ENCODE data around the gene PCDHGB7. TPM values are rescaled to one million over a fixed set of nuclear protein-coding genes. Genes with fewer than 3 reads are reported as not detected.
"Not testable (repeated sequence)": the region's sequence is repeated elsewhere in the genome, so short reads cannot be mapped to it uniquely, and the experiment has no call there.

PCDHGB7 gene
- total RNA-seq, 1 donor from 2014 or later = 15.6 TPM

DNA sequence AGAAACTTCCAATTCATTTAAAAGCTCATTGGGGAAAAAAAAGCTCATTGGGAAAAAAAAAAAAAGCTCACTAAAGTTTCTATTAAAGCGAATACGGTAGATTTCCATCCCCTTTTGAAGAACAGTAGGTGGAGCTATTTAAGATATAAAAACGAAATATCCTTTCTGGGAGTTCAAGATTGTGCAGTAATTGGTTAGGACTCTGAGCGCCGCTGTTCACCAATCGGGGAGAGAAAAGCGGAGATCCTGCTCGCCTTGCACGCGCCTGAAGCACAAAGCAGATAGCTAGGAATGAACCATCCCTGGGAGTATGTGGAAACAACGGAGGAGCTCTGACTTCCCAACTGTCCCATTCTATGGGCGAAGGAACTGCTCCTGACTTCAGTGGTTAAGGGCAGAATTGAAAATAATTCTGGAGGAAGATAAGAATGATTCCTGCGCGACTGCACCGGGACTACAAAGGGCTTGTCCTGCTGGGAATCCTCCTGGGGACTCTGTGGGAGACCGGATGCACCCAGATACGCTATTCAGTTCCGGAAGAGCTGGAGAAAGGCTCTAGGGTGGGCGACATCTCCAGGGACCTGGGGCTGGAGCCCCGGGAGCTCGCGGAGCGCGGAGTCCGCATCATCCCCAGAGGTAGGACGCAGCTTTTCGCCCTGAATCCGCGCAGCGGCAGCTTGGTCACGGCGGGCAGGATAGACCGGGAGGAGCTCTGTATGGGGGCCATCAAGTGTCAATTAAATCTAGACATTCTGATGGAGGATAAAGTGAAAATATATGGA, 13.0 kb downstream of the PCDHGB7 start, which contains the start of gene PCDHGA12:
PCDHGA12 (plus strand) TSS at position 176 of the 782 bp plus-strand sequence; CDS start at position 429, 253 bp downstream.
- DNase-seq = no peak

DNA sequence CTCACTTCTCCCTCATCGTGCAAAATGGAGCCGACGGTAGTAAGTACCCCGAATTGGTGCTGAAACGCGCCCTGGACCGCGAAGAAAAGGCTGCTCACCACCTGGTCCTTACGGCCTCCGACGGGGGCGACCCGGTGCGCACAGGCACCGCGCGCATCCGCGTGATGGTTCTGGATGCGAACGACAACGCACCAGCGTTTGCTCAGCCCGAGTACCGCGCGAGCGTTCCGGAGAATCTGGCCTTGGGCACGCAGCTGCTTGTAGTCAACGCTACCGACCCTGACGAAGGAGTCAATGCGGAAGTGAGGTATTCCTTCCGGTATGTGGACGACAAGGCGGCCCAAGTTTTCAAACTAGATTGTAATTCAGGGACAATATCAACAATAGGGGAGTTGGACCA, 13.8 kb downstream of the PCDHGB7 start:
- DNase-seq = no peak

DNA sequence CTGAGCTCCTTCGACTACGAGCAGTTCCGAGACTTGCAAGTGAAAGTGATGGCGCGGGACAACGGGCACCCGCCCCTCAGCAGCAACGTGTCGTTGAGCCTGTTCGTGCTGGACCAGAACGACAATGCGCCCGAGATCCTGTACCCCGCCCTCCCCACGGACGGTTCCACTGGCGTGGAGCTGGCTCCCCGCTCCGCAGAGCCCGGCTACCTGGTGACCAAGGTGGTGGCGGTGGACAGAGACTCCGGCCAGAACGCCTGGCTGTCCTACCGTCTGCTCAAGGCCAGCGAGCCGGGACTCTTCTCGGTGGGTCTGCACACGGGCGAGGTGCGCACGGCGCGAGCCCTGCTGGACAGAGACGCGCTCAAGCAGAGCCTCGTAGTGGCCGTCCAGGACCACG, 14.8 kb downstream of the PCDHGB7 start:
- not testable (repeated sequence) for DNase-seq

DNA sequence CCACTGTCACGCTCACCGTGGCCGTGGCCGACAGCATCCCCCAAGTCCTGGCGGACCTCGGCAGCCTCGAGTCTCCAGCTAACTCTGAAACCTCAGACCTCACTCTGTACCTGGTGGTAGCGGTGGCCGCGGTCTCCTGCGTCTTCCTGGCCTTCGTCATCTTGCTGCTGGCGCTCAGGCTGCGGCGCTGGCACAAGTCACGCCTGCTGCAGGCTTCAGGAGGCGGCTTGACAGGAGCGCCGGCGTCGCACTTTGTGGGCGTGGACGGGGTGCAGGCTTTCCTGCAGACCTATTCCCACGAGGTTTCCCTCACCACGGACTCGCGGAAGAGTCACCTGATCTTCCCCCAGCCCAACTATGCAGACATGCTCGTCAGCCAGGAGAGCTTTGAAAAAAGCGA, 15.2 kb downstream of the PCDHGB7 start:
- not testable (repeated sequence) for DNase-seq

DNA sequence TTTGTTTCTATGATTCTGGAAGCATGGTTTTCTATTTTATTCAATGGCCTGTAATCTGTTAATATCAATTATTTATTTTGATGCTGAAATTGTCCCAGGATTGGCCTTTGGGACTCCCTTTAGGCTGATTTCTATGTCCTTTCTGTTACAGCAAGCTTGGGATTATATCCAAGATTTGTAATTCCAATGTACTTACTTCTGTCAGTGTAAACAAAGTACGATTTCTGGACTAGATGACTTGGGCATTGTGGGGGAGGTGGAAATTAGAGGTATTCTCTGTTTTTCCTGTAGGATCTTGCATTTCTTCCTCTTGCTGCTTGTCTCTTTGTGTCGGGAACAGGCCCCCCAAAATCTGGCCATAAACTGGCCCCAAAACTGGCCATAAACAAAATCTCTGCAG, 16.5 kb downstream of the PCDHGB7 start:
- DNase-seq = no peak

DNA sequence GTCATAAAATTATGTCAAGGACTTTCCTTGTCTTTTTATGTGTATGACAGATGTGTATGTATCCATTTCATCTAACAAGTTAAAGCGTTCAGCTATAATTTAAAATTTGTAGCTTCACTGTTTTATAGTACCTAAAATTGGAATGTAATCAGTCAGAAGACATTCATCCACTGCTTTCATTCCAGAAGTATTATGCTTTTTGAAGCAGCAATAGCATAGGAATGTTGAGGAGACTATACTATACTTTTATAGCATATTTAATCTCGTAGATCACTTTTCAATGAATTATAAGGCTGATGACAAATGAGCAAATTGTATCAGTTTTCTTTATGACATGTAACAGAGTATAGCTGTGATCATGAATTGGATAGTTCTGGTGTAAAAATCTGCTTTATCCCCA, 19.7 kb downstream of the PCDHGB7 start:
- no peak for DNase-seq

DNA sequence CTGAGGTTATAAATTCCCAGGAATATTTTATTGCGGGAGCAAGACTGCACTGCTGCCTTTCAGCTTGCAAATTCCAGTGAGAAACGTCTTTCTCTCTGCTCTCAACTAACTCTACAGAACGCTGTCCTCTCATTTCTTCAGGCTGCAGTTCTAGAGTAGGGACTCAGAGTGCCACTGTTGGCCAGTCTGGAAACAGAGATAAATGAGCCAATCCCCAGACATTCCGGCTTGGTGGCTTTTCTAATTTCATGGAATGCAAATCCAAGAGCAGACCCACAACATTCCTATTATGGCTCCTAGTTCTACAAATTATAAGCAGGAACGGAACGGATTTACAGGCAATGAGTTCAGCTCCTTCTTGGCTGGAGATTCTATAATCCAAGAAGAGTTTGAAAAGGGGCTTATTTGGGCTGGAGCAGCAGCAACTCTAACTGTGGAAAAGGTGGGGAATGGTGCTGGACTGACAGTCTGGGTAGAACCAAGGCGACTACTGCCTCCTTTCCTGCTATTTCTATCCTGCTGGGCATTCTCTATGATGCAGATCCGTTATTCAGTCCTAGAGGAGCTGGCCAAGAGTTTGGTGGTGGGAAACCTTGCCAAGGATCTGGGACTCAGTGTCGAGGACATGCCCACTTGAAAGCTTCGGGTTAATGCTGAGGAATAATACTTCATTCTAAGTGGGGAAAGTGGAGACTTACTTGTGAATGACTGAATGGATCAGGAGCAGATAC, 22.1 kb downstream of the PCDHGB7 start:
- DNase-seq = no peak

DNA sequence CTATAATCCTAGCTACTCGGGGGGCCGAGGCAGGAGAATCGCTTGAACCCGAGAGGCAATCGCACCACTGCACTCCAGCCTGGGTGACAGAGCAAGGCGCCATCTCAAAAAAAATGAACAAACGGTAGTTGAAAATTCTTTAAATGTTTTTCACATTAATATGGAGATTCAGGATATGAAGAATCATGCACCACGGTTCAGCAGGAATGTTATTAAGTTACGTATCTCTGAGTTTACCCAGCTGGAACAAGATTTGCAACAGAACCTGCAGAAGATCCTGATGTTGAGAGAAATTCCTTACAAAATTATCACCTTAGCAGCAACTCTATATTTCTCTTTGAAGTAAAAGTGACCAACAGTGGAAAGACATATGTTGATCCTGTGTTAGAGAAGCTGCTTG, 22.9 kb downstream of the PCDHGB7 start:
- no peak for DNase-seq

DNA sequence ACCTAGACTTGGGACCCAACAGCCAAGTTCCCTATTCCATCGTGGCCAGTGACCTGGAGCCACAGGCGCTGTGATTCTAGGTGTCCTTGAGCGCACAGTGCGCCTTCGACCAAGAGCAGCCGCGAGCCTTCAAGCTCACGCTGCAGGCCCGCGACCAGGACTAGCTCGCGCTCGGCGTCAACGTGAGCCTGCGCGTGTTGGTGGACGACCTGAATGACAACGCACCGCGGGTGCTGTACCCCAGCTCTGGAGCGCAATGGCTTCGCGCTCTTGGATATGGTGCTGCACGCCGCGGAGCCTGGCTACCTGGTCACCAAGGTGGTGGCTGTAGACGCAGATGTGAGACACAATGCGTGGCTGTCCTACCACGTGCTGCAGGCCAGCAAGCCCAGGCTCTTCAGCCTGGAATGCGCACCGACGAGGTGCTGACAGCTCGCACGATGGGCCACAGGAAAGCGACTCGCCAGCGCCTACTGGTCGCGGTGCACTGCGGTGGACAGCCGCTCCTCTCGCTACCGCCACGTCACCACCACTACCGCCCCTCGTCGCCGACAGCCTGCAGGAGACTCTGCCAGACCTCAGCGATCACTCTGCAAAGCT, 24.2 kb downstream of the PCDHGB7 start:
- DNase-seq = no peak

DNA sequence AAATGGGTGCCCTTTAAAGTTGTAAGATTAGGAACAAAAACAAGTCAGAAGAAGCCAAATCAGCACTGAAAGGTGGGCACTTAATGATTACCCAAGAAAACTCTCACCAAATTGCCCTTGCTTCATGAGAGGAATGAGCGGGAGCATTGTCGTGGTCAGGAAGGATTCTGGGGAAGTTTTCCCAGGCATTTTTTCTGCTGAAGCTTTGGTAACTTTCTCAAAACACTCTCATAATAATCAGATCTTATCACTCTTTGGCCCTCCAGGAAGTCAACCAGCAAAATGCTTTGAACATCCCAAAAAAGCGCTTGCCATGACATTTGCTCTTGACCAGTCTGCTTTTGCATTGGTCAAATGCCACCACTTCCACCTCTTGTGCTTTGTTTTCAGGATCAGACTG, 47.9 kb downstream of the PCDHGB7 start:
- no peak for DNase-seq

Other genes with a start within 250 kb of the PCDHGB7 start
- gene PCDHB7, start 245.0 kb upstream of the PCDHGB7 start, total RNA-seq = 13.4 TPM
- 8.6 TPM for gene PCDHB8, start 239.9 kb upstream of the PCDHGB7 start, total RNA-seq
- gene PCDHB16, start 235.3 kb upstream of the PCDHGB7 start, total RNA-seq = 4.5 TPM
- 6.1 TPM for gene PCDHB9, start 230.5 kb upstream of the PCDHGB7 start, total RNA-seq
- 13.1 TPM for gene PCDHB10, start 225.3 kb upstream of the PCDHGB7 start, total RNA-seq
- 10.5 TPM for gene PCDHB11, start 218.1 kb upstream of the PCDHGB7 start, total RNA-seq
- gene PCDHB12, start 209.0 kb upstream of the PCDHGB7 start, total RNA-seq = 14.8 TPM
- gene PCDHB13, start 203.8 kb upstream of the PCDHGB7 start, total RNA-seq = 9.2 TPM
- 13.4 TPM for gene PCDHB14, start 194.3 kb upstream of the PCDHGB7 start, total RNA-seq
- gene PCDHB15, start 172.3 kb upstream of the PCDHGB7 start, total RNA-seq = 22.1 TPM
- gene SLC25A2, start 113.6 kb upstream of the PCDHGB7 start, total RNA-seq = not detected
- 127 TPM for gene TAF7, start 96.9 kb upstream of the PCDHGB7 start, total RNA-seq
- 4.8 TPM for gene PCDHGA1, start 87.2 kb upstream of the PCDHGB7 start, total RNA-seq
- gene PCDHGA2, start 78.9 kb upstream of the PCDHGB7 start, total RNA-seq = 6.9 TPM
- 4.7 TPM for gene PCDHGA3, start 73.8 kb upstream of the PCDHGB7 start, total RNA-seq
- 7.8 TPM for gene PCDHGB1, start 67.6 kb upstream of the PCDHGB7 start, total RNA-seq
- gene PCDHGA4, start 62.7 kb upstream of the PCDHGB7 start, total RNA-seq = 8.4 TPM
- gene PCDHGB2, start 57.7 kb upstream of the PCDHGB7 start, total RNA-seq = 8.3 TPM
- 6.6 TPM for gene PCDHGA5, start 53.5 kb upstream of the PCDHGB7 start, total RNA-seq
- 12.3 TPM for gene PCDHGB3, start 47.4 kb upstream of the PCDHGB7 start, total RNA-seq
- gene PCDHGA6, start 43.8 kb upstream of the PCDHGB7 start, total RNA-seq = 12.3 TPM
- 8.4 TPM for gene PCDHGA7, start 34.9 kb upstream of the PCDHGB7 start, total RNA-seq
- gene PCDHGB4, start 30.0 kb upstream of the PCDHGB7 start, total RNA-seq = 12.9 TPM
- 8.0 TPM for gene PCDHGA8, start 25.0 kb upstream of the PCDHGB7 start, total RNA-seq
- gene PCDHGB5, start 19.7 kb upstream of the PCDHGB7 start, total RNA-seq = 18.1 TPM
- 11.9 TPM for gene PCDHGA9, start 14.9 kb upstream of the PCDHGB7 start, total RNA-seq
- gene PCDHGB6, start 9.7 kb upstream of the PCDHGB7 start, total RNA-seq = 12.8 TPM
- 12.0 TPM for gene PCDHGA10, start 4.7 kb upstream of the PCDHGB7 start, total RNA-seq
- gene PCDHGA11, start 3.4 kb downstream of the PCDHGB7 start, total RNA-seq = 16.4 TPM
- 6.9 TPM for gene PCDHGA12, start 12.8 kb downstream of the PCDHGB7 start, total RNA-seq
- gene PCDHGC3, start 58.3 kb downstream of the PCDHGB7 start, total RNA-seq = 35.6 TPM
- gene PCDHGC4, start 67.4 kb downstream of the PCDHGB7 start, total RNA-seq = 91.2 TPM
- gene PCDHGC5, start 71.4 kb downstream of the PCDHGB7 start, total RNA-seq = 6.2 TPM
- 18.4 TPM for gene DIAPH1, start 201.3 kb downstream of the PCDHGB7 start, total RNA-seq
- gene HDAC3, start 219.2 kb downstream of the PCDHGB7 start, total RNA-seq = 46.5 TPM
- 8.4 TPM for gene RELL2, start 219.3 kb downstream of the PCDHGB7 start, total RNA-seq
- 3.0 TPM for gene FCHSD1, start 233.7 kb downstream of the PCDHGB7 start, total RNA-seq